ENCODE data around the gene FBLIM1.

Gene FBLIM1

GRCh38 chr1:15748690-15749398, 9.8 kb upstream of the FBLIM1 start:
- no peak for DNase-seq

GRCh38 chr1:15749399-15750291, 8.9 kb upstream of the FBLIM1 start:
- DNase-seq = peak; percentile 27

- no peak for DNase-seq
These were observed 7.7 kb upstream of the FBLIM1 start for GRCh38 chr1:15750924-15751323.

- peak; percentile 13 for DNase-seq
These were observed 6.9 kb upstream of the FBLIM1 start for GRCh38 chr1:15751717-15752116.

- DNase-seq = peak; percentile 20
These were observed 4.8 kb upstream of the FBLIM1 start for GRCh38 chr1:15753776-15754175.

- DNase-seq = no peak
These were observed 3.5 kb upstream of the FBLIM1 start for GRCh38 chr1:15755021-15755645.

GRCh38 chr1:15755646-15756040, 3.0 kb upstream of the FBLIM1 start:
- no peak for DNase-seq

GRCh38 chr1:15756143-15757015, 2.2 kb upstream of the FBLIM1 start:
- no peak for DNase-seq

- DNase-seq = no peak
These were observed 1.5 kb upstream of the FBLIM1 start for GRCh38 chr1:15757016-15757543.

GRCh38 chr1:15757575-15758342, 836 bp upstream of the FBLIM1 start:
- no peak for DNase-seq

- DNase-seq = no peak
These were observed 512 bp downstream of the FBLIM1 start for GRCh38 chr1:15758953-15759661.

GRCh38 chr1:15760520-15761211, 2.1 kb downstream of the FBLIM1 start:
- DNase-seq = peak; percentile 68

GRCh38 chr1:15761366-15762128, 3.0 kb downstream of the FBLIM1 start:
- DNase-seq = no peak

- DNase-seq = no peak
These were observed 4.0 kb downstream of the FBLIM1 start for GRCh38 chr1:15762546-15762945.

- DNase-seq = no peak
These were observed 5.7 kb downstream of the FBLIM1 start for GRCh38 chr1:15764269-15764764.

GRCh38 chr1:15764890-15765289, 6.3 kb downstream of the FBLIM1 start:
- no peak for DNase-seq

- DNase-seq = no peak
These were observed 7.0 kb downstream of the FBLIM1 start for GRCh38 chr1:15765495-15766194.

GRCh38 chr1:15767941-15768340, 9.3 kb downstream of the FBLIM1 start:
- DNase-seq = no peak

- no peak for DNase-seq
These were observed 9.8 kb downstream of the FBLIM1 start for GRCh38 chr1:15768388-15768787.
